ENCODE measurements around the gene COL8A2.

Gene COL8A2

DNA sequence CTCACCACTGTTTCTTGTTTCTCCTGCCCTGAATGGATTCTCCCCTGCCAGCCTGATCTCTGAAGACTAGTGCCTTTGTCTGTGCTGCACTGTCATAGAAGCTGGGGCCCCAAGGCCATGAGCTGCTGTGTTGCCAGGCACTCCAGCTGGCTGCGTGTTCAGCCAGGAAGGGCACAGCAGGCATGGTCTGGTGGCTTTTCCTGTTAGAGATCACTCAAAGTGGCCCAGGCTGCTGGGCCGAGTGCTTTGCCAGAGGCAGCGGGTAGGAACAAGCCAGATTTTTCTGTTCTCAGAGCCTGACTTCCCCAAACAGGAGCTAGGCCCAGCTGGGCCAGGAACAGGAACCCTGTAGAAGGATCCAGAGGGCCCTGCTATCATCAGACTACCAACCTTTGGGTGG, 31.1 kb downstream of the COL8A2 start:
- TF ChIP-seq, protein P1, sequence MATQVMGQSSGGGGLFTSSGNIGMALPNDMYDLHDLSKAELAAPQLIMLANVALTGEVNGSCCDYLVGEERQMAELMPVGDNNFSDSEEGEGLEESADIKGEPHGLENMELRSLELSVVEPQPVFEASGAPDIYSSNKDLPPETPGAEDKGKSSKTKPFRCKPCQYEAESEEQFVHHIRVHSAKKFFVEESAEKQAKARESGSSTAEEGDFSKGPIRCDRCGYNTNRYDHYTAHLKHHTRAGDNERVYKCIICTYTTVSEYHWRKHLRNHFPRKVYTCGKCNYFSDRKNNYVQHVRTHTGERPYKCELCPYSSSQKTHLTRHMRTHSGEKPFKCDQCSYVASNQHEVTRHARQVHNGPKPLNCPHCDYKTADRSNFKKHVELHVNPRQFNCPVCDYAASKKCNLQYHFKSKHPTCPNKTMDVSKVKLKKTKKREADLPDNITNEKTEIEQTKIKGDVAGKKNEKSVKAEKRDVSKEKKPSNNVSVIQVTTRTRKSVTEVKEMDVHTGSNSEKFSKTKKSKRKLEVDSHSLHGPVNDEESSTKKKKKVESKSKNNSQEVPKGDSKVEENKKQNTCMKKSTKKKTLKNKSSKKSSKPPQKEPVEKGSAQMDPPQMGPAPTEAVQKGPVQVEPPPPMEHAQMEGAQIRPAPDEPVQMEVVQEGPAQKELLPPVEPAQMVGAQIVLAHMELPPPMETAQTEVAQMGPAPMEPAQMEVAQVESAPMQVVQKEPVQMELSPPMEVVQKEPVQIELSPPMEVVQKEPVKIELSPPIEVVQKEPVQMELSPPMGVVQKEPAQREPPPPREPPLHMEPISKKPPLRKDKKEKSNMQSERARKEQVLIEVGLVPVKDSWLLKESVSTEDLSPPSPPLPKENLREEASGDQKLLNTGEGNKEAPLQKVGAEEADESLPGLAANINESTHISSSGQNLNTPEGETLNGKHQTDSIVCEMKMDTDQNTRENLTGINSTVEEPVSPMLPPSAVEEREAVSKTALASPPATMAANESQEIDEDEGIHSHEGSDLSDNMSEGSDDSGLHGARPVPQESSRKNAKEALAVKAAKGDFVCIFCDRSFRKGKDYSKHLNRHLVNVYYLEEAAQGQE (IDR thresholded peaks at IDR 0.05; ENCODE audit: insufficient replicate concordance, low read depth): no peak
- no peak for TF ChIP-seq SPI1 (IDR thresholded peaks at IDR 0.05; ENCODE audit: borderline replicate concordance, low read depth)
- no peak for TF ChIP-seq POLR2AphosphoS5 (IDR thresholded peaks at IDR 0.05; ENCODE audit: low read depth)
- TF ChIP-seq, protein P2, sequence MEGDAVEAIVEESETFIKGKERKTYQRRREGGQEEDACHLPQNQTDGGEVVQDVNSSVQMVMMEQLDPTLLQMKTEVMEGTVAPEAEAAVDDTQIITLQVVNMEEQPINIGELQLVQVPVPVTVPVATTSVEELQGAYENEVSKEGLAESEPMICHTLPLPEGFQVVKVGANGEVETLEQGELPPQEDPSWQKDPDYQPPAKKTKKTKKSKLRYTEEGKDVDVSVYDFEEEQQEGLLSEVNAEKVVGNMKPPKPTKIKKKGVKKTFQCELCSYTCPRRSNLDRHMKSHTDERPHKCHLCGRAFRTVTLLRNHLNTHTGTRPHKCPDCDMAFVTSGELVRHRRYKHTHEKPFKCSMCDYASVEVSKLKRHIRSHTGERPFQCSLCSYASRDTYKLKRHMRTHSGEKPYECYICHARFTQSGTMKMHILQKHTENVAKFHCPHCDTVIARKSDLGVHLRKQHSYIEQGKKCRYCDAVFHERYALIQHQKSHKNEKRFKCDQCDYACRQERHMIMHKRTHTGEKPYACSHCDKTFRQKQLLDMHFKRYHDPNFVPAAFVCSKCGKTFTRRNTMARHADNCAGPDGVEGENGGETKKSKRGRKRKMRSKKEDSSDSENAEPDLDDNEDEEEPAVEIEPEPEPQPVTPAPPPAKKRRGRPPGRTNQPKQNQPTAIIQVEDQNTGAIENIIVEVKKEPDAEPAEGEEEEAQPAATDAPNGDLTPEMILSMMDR (IDR thresholded peaks at IDR 0.05; ENCODE audit: insufficient read depth, low read length): no peak
- TF ChIP-seq GABPA (IDR thresholded peaks at IDR 0.05; ENCODE audit: low read depth): no peak
- H3K27ac ChIP-seq (replicated peaks): peak overlapping the region; percentile 8; the same call in 1 of the 2 replicates
- H3K4me3 ChIP-seq (replicated peaks; ENCODE audit: insufficient read depth, low read length): no peak overlapping the region
- H3K27me3 ChIP-seq (ENCODE audit: insufficient read depth, poor library complexity, severe bottlenecking): no peaks in the 10 kb centered on the region
- DNase-seq (ENCODE audit: low read depth in 1 of 2, low spot score in 1 of 2): peak in 1 of 2 experiments; percentile 34

DNA sequence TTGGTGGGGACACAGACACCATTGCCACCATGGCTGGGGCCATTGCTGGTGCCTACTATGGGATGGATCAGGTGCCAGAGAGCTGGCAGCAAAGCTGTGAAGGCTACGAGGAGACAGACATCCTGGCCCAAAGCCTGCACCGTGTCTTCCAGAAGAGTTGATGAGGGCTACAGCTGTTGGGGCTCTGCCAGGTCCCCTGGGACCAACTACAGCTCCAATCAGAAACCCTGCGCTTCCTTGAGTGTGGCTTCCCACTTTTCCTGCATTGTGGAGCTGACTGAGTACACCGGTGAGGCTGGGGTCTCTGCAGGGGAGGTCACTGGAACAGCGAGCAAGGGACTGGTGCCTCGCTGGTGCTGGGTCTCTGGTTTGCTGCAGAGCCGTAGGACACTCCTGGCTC, 31.8 kb downstream of the COL8A2 start:
- DNase-seq (ENCODE audit: low read depth in 1 of 2, low spot score in 1 of 2): no peak

DNA sequence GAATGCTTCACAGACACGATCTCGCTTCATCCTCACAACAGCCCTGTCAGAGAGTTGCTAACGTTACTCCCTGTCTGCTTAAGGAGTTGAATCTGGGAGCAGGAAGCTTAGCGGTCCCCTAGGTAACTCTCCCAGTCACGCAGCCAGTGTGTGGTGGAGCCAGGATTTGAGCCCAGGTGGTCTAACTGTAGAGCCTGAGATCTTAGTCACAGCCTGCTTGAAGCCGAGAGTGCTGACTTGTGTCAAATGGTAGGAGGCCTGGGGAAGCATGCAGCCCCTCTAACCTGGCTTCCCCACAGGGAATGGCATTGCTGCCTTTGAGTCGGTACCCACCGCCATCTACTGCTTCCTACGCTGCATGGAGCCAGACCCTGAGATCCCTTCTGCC, 32.2 kb downstream of the COL8A2 start:
- DNase-seq (ENCODE audit: low read depth in 1 of 2, low spot score in 1 of 2): no peak
- no peaks in the 10 kb centered on the region for H3K27me3 ChIP-seq (ENCODE audit: insufficient read depth, poor library complexity, severe bottlenecking)
- TF ChIP-seq GABPA (IDR thresholded peaks at IDR 0.05; ENCODE audit: low read depth) (no peak), POLR2AphosphoS5 (IDR thresholded peaks at IDR 0.05; ENCODE audit: low read depth) (no peak), SPI1 (IDR thresholded peaks at IDR 0.05; ENCODE audit: borderline replicate concordance, low read depth) (no peak)
- TF ChIP-seq, protein P1 (IDR thresholded peaks at IDR 0.05; ENCODE audit: insufficient replicate concordance, low read depth): no peak
- TF ChIP-seq, protein P2 (IDR thresholded peaks at IDR 0.05; ENCODE audit: insufficient read depth, low read length): no peak
- no peak overlapping the region for H3K4me3 ChIP-seq (replicated peaks; ENCODE audit: insufficient read depth, low read length)
- no peak overlapping the region for H3K27ac ChIP-seq (replicated peaks)

More for the DNA sequence above, 31.8 kb downstream of the COL8A2 start:
- no peak for TF ChIP-seq SPI1 (IDR thresholded peaks at IDR 0.05; ENCODE audit: borderline replicate concordance, low read depth)
- TF ChIP-seq, protein P1 (IDR thresholded peaks at IDR 0.05; ENCODE audit: insufficient replicate concordance, low read depth): no peak
- TF ChIP-seq, protein P2 (IDR thresholded peaks at IDR 0.05; ENCODE audit: insufficient read depth, low read length): no peak
- no peak for TF ChIP-seq POLR2AphosphoS5 (IDR thresholded peaks at IDR 0.05; ENCODE audit: low read depth)
- TF ChIP-seq GABPA (IDR thresholded peaks at IDR 0.05; ENCODE audit: low read depth): no peak
- H3K27ac ChIP-seq (replicated peaks): no peak overlapping the region
- H3K27me3 ChIP-seq (ENCODE audit: insufficient read depth, poor library complexity, severe bottlenecking): no peaks in the 10 kb centered on the region
- no peak overlapping the region for H3K4me3 ChIP-seq (replicated peaks; ENCODE audit: insufficient read depth, low read length)
